Neural cell (in vitro differentiated cells): Measurements from ENCODE around the gene APMAP. TPM values are rescaled to one million over a fixed set of nuclear protein-coding genes. Genes with fewer than 3 reads are reported as not detected.

Experiments
- H2AFZ ChIP-seq: fragments of 200-600, 300-800 bp; sonication (generic), shearing (Covaris generic); 2 replicates; pipeline ENCODE4 v1.6.0; 2014; ENCODE audit warnings: low read depth, mild to moderate bottlenecking, antibody characterized with exemption, low read length, moderate library complexity
- H3F3A ChIP-seq: fragments of 200-600 bp; shearing (Covaris generic); 2 replicates; pipeline ENCODE4 v1.6.1; 2016; ENCODE audit warnings: mild to moderate bottlenecking, moderate library complexity, mixed read lengths, antibody characterized with exemption, low read length; ENCODE audit not compliant: insufficient read depth, poor library complexity, severe bottlenecking
- H3K27ac ChIP-seq: fragments of 200-600, 300-800 bp; sonication (generic), shearing (Covaris generic); 2 replicates; pipeline ENCODE4 v1.5.1; 2014; ENCODE audit warnings: mild to moderate bottlenecking, low read length, moderate library complexity
- H3K27me3 ChIP-seq: fragments of 300-800, 200-600 bp; sonication (generic), shearing (Covaris generic); 2 replicates; pipeline ENCODE4 v1.6.0; 2014; ENCODE audit warnings: mild to moderate bottlenecking, low read depth, low read length, moderate library complexity; ENCODE audit not compliant: insufficient read depth
- H3K36me3 ChIP-seq: fragments of 300-800, 200-600 bp; sonication (generic), shearing (Covaris generic); 2 replicates; pipeline ENCODE4 v1.5.1; 2014; ENCODE audit warnings: mild to moderate bottlenecking, antibody characterized with exemption, low read length, moderate library complexity; ENCODE audit not compliant: insufficient read depth
- H3K4me2 ChIP-seq: fragments of 300-800, 200-600 bp; sonication (generic), shearing (Covaris generic); 2 replicates; pipeline ENCODE4 v1.6.0; 2014; ENCODE audit warnings: mild to moderate bottlenecking, low read length
- H3K4me3 ChIP-seq: fragments of 300-800, 200-600 bp; sonication (generic), shearing (Covaris generic); 2 replicates; pipeline ENCODE4 v1.5.1; 2014; ENCODE audit warnings: mild to moderate bottlenecking, low read length, moderate library complexity
- H3K79me2 ChIP-seq: fragments of 200-600 bp; shearing (Covaris generic); replicated peaks from 2 replicates; pipeline ENCODE4 v1.6.0; 2014; ENCODE audit warnings: mild to moderate bottlenecking, low read length, moderate library complexity; ENCODE audit not compliant: insufficient read depth
- H3K9ac ChIP-seq: fragments of 300-800, 200-600 bp; sonication (generic), shearing (Covaris generic); 2 replicates; pipeline ENCODE4 v1.6.1; 2016; ENCODE audit warnings: mild to moderate bottlenecking, low read length, mixed read lengths
- H3K9me2 ChIP-seq: fragments of 200-600 bp; shearing (Covaris generic); 2 replicates; pipeline ENCODE4 v1.6.1; 2016; ENCODE audit warnings: mild to moderate bottlenecking, low read length, mixed read lengths; ENCODE audit not compliant: insufficient read depth
- H3K9me3 ChIP-seq: fragments of 200-600, 300-800 bp; sonication (generic), shearing (Covaris generic); 2 replicates; pipeline ENCODE4 v1.6.1; 2016; ENCODE audit warnings: mild to moderate bottlenecking, mixed run types, low read length, moderate library complexity, mixed read lengths
- H4K20me1 ChIP-seq: fragments of 200-600 bp; shearing (Covaris generic); 2 replicates; pipeline ENCODE4 v1.6.1; 2016; ENCODE audit warnings: mild to moderate bottlenecking, mixed run types; ENCODE audit not compliant: insufficient read depth
- CTCF ChIP-seq: fragments of 450-650 bp; IDR thresholded peaks from 2 replicates; pipeline ENCODE4 v1.5.1; 2014; ENCODE audit warnings: antibody characterized with exemption, mild to moderate bottlenecking, moderate library complexity; ENCODE audit not compliant: poor library complexity, severe bottlenecking
- EP300 ChIP-seq: fragments of 450-650 bp; conservative IDR thresholded peaks from 2 replicates; pipeline ENCODE4 v1.6.1; 2014; ENCODE audit warnings: antibody characterized with exemption, mild to moderate bottlenecking, moderate library complexity; ENCODE audit not compliant: poor library complexity, severe bottlenecking
- EZH2 ChIP-seq: fragments of 200-600, 300-800 bp; shearing (Covaris generic), sonication (generic); IDR thresholded peaks from 2 replicates; pipeline ENCODE4 v1.6.1; 2014; ENCODE audit warnings: antibody characterized with exemption, low read length, borderline replicate concordance, mild to moderate bottlenecking; ENCODE audit not compliant: insufficient read depth, poor library complexity, severe bottlenecking
- MXI1 ChIP-seq: fragments of 450-650 bp; conservative IDR thresholded peaks from 2 replicates; pipeline ENCODE4 v1.6.1; 2014; ENCODE audit warnings: antibody characterized with exemption, mild to moderate bottlenecking; ENCODE audit not compliant: poor library complexity, severe bottlenecking
- POLR2AphosphoS5 ChIP-seq: IDR thresholded peaks from 2 replicates; pipeline ENCODE4 v1.6.1; 2012
- RAD21 ChIP-seq: fragments of 450-650 bp; conservative IDR thresholded peaks from 2 replicates; pipeline ENCODE4 v1.6.1; 2014; ENCODE audit warnings: antibody characterized with exemption, mild to moderate bottlenecking, moderate library complexity
- SMC3 ChIP-seq: fragments of 450-650 bp; conservative IDR thresholded peaks from 2 replicates; pipeline ENCODE4 v1.6.1; 2014; ENCODE audit warnings: antibody characterized with exemption, mild to moderate bottlenecking, moderate library complexity; ENCODE audit not compliant: poor library complexity
- TAF1 ChIP-seq: IDR thresholded peaks from 2 replicates; pipeline ENCODE4 v1.6.1; 2012; ENCODE audit warnings: low read depth
- polyA plus RNA-seq: library from polyadenylated mRNA; depleted of rRNA; stranded (reverse); fragments of >200 nt; gene quantifications from 2 replicates; pipeline ENCODE4 v1.2.3, GENCODE V29; 2014
- TF ChIP-seq, protein P1 (sequence below): IDR thresholded peaks from 2 replicates; pipeline ENCODE4 v1.6.1; 2012; ENCODE audit warnings: borderline replicate concordance

APMAP gene
- polyA plus RNA-seq, 1 donor from 2014 or later: 140 TPM

- Histone ChIP-seq H3K9me2 (no peaks in the 10 kb centered on the region), H3K36me3 (no peaks in the 10 kb centered on the region), H4K20me1 (no peaks in the 10 kb centered on the region), H3K4me2 (no peak overlapping the region), H3K27me3 (no peaks in the 10 kb centered on the region), H2AFZ (no peak overlapping the region), H3K9ac (no peak overlapping the region), H3K79me2 (peaks cover 3% of the 10 kb centered on the region), H3K4me3 (no peak overlapping the region), H3K27ac (no peak overlapping the region), H3F3A (no peaks in the 10 kb centered on the region), H3K9me3 (no peaks in the 10 kb centered on the region)
- TF ChIP-seq EZH2: no peak
- no peak for TF ChIP-seq POLR2AphosphoS5
- TF ChIP-seq SMC3: no peak
- no peak for TF ChIP-seq CTCF
- TF ChIP-seq MXI1: no peak
- TF ChIP-seq, protein P1, sequence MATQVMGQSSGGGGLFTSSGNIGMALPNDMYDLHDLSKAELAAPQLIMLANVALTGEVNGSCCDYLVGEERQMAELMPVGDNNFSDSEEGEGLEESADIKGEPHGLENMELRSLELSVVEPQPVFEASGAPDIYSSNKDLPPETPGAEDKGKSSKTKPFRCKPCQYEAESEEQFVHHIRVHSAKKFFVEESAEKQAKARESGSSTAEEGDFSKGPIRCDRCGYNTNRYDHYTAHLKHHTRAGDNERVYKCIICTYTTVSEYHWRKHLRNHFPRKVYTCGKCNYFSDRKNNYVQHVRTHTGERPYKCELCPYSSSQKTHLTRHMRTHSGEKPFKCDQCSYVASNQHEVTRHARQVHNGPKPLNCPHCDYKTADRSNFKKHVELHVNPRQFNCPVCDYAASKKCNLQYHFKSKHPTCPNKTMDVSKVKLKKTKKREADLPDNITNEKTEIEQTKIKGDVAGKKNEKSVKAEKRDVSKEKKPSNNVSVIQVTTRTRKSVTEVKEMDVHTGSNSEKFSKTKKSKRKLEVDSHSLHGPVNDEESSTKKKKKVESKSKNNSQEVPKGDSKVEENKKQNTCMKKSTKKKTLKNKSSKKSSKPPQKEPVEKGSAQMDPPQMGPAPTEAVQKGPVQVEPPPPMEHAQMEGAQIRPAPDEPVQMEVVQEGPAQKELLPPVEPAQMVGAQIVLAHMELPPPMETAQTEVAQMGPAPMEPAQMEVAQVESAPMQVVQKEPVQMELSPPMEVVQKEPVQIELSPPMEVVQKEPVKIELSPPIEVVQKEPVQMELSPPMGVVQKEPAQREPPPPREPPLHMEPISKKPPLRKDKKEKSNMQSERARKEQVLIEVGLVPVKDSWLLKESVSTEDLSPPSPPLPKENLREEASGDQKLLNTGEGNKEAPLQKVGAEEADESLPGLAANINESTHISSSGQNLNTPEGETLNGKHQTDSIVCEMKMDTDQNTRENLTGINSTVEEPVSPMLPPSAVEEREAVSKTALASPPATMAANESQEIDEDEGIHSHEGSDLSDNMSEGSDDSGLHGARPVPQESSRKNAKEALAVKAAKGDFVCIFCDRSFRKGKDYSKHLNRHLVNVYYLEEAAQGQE: no peak
- TF ChIP-seq RAD21: no peak
- no peak for TF ChIP-seq EP300
- TF ChIP-seq TAF1: no peak
Measured at GRCh38 chr20:24996449-24997377, 4.2 kb upstream of the APMAP start.

DNA sequence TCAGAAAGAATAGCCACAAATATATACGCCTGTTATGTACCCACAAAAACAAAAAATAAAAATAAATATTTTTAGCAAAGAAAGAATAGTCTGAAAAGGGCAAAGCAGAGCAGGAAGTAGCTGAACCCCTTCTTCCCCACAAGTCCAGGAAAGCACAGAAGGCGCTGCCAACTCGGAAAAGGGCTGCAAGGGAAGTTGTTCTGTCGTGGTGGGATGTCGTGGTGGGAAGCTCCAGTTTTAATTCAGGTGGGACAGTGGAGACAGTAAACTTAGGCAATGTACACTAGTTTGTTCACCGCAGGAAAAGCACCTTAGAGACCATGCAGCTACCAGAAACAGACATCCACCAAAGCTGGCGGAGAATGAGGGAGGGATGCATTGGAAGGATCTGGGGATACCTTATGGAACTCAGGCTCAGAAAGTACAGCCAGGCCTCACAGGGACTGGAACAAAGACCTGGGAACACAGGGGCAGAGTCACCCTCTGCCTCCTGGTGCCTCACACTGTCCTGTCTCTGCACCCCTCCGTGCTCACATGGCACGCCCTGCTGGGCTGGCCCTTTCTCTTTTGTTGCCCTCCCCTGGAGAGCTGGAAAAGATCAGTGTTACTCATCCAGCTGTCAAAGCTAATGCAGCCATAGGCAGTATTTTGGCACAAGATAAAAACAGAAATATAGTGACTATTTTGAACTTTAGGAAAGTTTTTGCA lies 3.3 kb upstream of the APMAP start:
- Histone ChIP-seq H3K4me2 (no peak overlapping the region), H3K27me3 (no peaks in the 10 kb centered on the region), H3K9me3 (no peaks in the 10 kb centered on the region), H3K27ac (no peak overlapping the region), H4K20me1 (no peaks in the 10 kb centered on the region), H3K9ac (no peak overlapping the region), H3K36me3 (no peaks in the 10 kb centered on the region), H3F3A (no peaks in the 10 kb centered on the region), H3K79me2 (peaks cover 11% of the 10 kb centered on the region), H3K4me3 (no peak overlapping the region), H2AFZ (no peak overlapping the region), H3K9me2 (no peaks in the 10 kb centered on the region)
- TF ChIP-seq SMC3: no peak
- TF ChIP-seq, protein P1: no peak
- TF ChIP-seq TAF1: no peak
- no peak for TF ChIP-seq MXI1
- TF ChIP-seq RAD21: no peak
